ENCODE results near the gene GPR35. TPM values are rescaled to one million over a fixed set of nuclear protein-coding genes. Genes with fewer than 3 reads are reported as not detected.

Gene GPR35
- total RNA-seq, 2 experiments from 2014 or later, result 2.5 to 2.6 TPM

DNA sequence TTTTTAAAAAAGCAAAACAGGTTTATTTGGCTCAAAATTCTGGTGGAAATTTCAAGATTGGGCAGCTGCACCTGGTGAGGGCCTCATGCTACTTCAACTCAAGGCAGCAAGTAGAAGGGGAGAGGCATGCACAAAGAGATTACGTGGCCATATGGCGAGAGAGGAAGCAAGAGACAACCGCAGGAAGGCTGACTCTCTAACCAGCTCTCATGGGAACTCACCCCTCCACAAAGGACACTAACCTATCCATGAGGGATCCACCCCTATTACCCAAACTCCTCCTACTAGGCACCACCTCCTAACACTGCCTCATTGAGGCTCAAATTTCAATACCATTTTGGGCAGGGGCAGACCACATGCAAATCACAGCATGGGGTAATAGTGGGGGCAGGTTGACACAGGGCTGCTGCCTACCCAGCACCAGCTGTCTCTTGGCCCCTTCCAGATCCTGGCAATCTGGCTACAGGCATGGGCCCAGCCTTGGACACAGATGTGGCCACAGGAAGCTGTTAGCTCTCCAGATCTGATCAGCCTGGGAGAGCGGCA is 40.7 kb upstream of the GPR35 start:
- DNase-seq, result no peak
- Mint-ChIP-seq H3K4me1 (ENCODE audit: low read depth) (peaks cover 54% of the 10 kb centered on the region), H3K27ac (no peak overlapping the region), H3K9me3 (peaks cover 2% of the 10 kb centered on the region), H3K36me3 (ENCODE audit: low read depth) (peaks cover 10% of the 10 kb centered on the region), H3K27me3 (ENCODE audit: low read depth) (no peaks in the 10 kb centered on the region), H3K4me3 (peak overlapping the region; percentile 92)
- intact Hi-C loops (cut with micrococcal nuclease), result no loop called here
- CTCF ChIA-PET, result interaction anchor here (0.5 to 2.5 kb wide), 3 partner anchors 15 to 71 kb away, joined by 4 to 11 read pairs (median 5); no protein-coding TSS in a partner anchor

DNA sequence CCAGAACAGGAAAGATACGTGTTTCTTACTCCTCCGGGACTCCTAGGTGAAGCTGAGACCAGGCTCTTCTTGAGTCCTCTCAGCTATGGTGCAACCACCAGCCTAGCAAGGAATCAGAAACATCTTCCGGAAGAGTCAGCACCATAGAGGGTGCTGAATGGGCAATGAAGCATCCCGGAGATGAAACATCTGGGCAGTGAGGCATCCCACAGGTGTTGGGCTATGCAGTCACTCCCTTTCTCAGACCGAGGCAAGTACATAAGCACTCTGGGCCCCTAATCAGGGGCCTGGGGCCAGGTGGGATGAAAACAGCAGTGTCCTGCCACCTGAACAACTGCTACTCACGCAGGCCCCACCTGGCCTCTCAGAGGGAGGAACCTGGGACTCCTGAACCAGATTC is 40.2 kb upstream of the GPR35 start:
- H3K36me3 Mint-ChIP-seq (ENCODE audit: low read depth), result peaks cover 10% of the 10 kb centered on the region
- no peak for DNase-seq
- peaks cover 48% of the 10 kb centered on the region for H3K4me1 Mint-ChIP-seq (ENCODE audit: low read depth)
- CTCF ChIA-PET, result interaction anchor here (0.5 to 2.5 kb wide), 4 partner anchors 16 to 564 kb away, joined by 3 to 11 read pairs (median 4); partner anchors contain the start of gene PASK
- H3K27ac Mint-ChIP-seq, result no peak overlapping the region
- H3K4me3 Mint-ChIP-seq, result peak overlapping the region; percentile 92
- intact Hi-C loops (cut with micrococcal nuclease), result no loop called here
- H3K27me3 Mint-ChIP-seq (ENCODE audit: low read depth), result no peaks in the 10 kb centered on the region
- H3K9me3 Mint-ChIP-seq, result peaks cover 2% of the 10 kb centered on the region

GRCh38 chr2:240585681-240586197 is 39.5 kb upstream of the GPR35 start:
- peaks cover 2% of the 10 kb centered on the region for H3K9me3 Mint-ChIP-seq
- H3K4me3 Mint-ChIP-seq, result peak overlapping the region; percentile 92
- no peaks in the 10 kb centered on the region for H3K27me3 Mint-ChIP-seq (ENCODE audit: low read depth)
- peak overlapping the region; percentile 86 for H3K27ac Mint-ChIP-seq
- peaks cover 10% of the 10 kb centered on the region for H3K36me3 Mint-ChIP-seq (ENCODE audit: low read depth)
- CTCF ChIA-PET, result interaction anchor here (1.0 to 2.5 kb wide), 7 partner anchors 17 to 72 kb away, joined by 3 to 24 read pairs (median 5); partner anchors contain the start of gene RNPEPL1
- intact Hi-C loops (cut with micrococcal nuclease), result loop anchor here (1.0 to 2.0 kb wide), 5 partner anchors 19 to 730 kb away; partner anchors contain the start of genes HDLBP and SEPTIN2
- DNase-seq, result no peak
- H3K4me1 Mint-ChIP-seq (ENCODE audit: low read depth), result peaks cover 47% of the 10 kb centered on the region

DNA sequence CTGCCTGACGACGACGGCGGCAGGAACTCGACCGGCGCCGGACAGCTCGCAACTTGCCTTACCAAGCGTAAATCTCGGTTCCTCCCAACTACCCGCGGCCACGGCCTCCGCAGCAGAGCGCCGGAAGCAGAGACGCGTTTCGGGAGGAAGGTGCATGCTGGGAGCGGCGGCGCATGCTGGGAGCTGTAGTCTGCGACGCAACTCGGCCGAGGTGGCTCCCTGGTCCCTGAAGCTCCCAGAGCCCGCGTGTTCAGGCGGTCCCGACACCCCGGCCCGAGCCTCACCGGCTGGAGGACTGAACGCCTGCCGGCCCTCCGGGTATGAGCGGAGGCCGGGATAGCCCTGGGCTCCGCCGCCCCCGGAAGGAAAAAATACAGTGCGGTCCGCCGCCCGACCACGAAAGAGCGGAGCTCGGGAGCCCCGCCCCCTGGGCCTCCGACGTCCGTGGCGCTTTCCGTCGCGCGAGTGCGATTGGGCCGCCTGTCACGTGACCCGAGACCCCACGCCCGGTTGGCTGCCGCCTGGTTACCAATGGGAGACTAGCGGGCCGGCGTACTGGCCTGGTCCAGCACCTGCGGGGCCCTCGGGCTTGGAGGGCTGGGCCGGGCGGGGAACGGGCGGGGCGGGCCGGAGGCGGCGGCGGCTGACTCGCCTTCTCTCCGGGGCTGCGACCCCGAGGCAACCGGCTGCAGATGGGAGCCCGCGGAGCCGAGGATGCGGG is 38.9 kb upstream of the GPR35 start, which contains the start of gene CAPN10:
TSS of gene CAPN10 (plus strand) at position 537 of the 721 bp plus-strand sequence. CDS start at position 715, 178 bp downstream.
- Mint-ChIP-seq H3K4me3 (peak within 1 kb of the TSS; percentile 92), H3K9me3 (peaks cover 1% of the 10 kb centered on the region), H3K27me3 (ENCODE audit: low read depth) (no peaks in the 10 kb centered on the region), H3K36me3 (ENCODE audit: low read depth) (peaks cover 7% of the 10 kb centered on the region), H3K4me1 (ENCODE audit: low read depth) (peaks cover 44% of the 10 kb centered on the region), H3K27ac (peak within 1 kb of the TSS; percentile 86)
- intact Hi-C loops (cut with micrococcal nuclease), result loop anchor here (1.0 to 2.0 kb wide), 5 partner anchors 20 to 729 kb away; partner anchors contain the start of genes HDLBP and SEPTIN2
- DNase-seq, result peak; percentile 97
- CTCF ChIA-PET, result interaction anchor here (1.0 to 2.8 kb wide), 7 partner anchors 18 to 73 kb away, joined by 3 to 24 read pairs (median 6); partner anchors contain the start of gene RNPEPL1

- Mint-ChIP-seq H3K4me3 (peak overlapping the region; percentile 85), H3K27ac (peak overlapping the region; percentile 62), H3K27me3 (ENCODE audit: low read depth) (no peaks in the 10 kb centered on the region), H3K4me1 (ENCODE audit: low read depth) (peaks cover 39% of the 10 kb centered on the region), H3K36me3 (ENCODE audit: low read depth) (peaks cover 6% of the 10 kb centered on the region), H3K9me3 (no peaks in the 10 kb centered on the region)
- intact Hi-C loops (cut with micrococcal nuclease), result loop anchor here (1.0 to 2.0 kb wide), 5 partner anchors 21 to 728 kb away; partner anchors contain the start of genes HDLBP and SEPTIN2
- peak; percentile 54 for DNase-seq
- CTCF ChIA-PET, result interaction anchor here (1.0 to 2.8 kb wide), 6 partner anchors 18 to 73 kb away, joined by 3 to 24 read pairs (median 6); partner anchors contain the start of gene RNPEPL1
These were observed 38.1 kb upstream of the GPR35 start for GRCh38 chr2:240586919-240587800.

DNA sequence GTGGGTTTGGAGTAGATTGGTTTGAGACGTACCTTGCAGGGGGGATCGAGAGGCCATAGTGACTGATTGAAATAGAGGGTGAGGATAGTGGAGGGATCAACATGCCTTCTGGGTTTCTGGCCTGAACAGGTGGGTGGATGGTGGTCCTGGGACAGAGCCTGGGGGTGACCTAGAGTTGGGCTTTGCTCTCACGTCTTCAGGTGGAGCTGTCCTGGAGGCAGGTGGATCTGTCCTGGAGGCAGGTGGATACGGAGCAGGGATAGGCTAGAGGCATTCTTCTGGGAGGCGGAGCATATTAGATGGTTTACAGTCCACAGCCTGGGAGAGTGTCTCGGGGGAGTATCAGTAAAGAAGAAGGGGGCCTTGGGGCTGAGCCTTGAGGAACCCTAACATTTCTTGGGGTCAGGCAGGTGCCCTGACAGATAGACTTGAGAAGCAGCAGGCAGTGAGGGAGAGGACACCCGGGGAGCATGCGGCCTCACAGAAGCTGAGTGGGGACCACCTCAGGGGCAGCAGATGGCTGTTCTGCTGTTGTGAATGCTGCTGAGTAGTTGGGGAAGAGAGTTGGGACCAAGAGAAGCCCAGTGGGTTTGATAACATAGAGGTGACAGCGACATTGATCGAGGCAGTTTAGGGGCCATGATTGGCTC is 37.1 kb upstream of the GPR35 start:
- Mint-ChIP-seq H3K4me3 (peak overlapping the region; percentile 85), H3K27ac (no peak overlapping the region), H3K36me3 (ENCODE audit: low read depth) (peaks cover 6% of the 10 kb centered on the region), H3K9me3 (no peaks in the 10 kb centered on the region), H3K27me3 (ENCODE audit: low read depth) (no peaks in the 10 kb centered on the region), H3K4me1 (ENCODE audit: low read depth) (peaks cover 38% of the 10 kb centered on the region)
- CTCF ChIA-PET, result interaction anchor here (2.3 to 2.8 kb wide), 2 partner anchors 22 to 74 kb away, joined by 15 to 24 read pairs; no protein-coding TSS in a partner anchor
- intact Hi-C loops (cut with micrococcal nuclease), result no loop called here
- no peak for DNase-seq

DNA sequence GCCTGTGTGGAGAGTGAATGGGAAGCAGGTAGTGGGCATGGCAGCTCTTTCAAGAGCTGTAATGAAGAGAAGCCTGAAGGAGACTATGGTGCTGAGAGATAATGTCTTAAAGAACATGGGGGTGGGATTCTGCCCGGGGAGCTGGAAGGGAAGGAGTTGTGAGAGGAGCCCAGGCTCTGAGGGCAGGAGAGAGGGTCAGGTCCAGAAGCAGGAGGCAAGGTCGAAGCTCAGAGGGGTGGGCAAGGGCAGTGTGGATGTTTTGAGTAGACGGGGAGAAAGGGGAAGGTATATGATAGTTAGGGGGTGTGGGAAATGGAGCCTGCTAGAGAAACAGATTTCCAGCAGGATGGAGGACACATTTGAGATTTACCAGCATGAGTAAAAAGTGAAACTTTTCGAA is 36.6 kb upstream of the GPR35 start:
- intact Hi-C loops (cut with micrococcal nuclease), result no loop called here
- CTCF ChIA-PET, result interaction anchor here (0.6 to 2.8 kb wide), 2 partner anchors 45 to 74 kb away, joined by 3 to 15 read pairs; no protein-coding TSS in a partner anchor
- no peaks in the 10 kb centered on the region for H3K9me3 Mint-ChIP-seq
- no peaks in the 10 kb centered on the region for H3K27me3 Mint-ChIP-seq (ENCODE audit: low read depth)
- DNase-seq, result no peak
- no peak overlapping the region for H3K4me3 Mint-ChIP-seq
- peaks cover 37% of the 10 kb centered on the region for H3K4me1 Mint-ChIP-seq (ENCODE audit: low read depth)
- no peak overlapping the region for H3K27ac Mint-ChIP-seq
- H3K36me3 Mint-ChIP-seq (ENCODE audit: low read depth), result peaks cover 6% of the 10 kb centered on the region

DNA sequence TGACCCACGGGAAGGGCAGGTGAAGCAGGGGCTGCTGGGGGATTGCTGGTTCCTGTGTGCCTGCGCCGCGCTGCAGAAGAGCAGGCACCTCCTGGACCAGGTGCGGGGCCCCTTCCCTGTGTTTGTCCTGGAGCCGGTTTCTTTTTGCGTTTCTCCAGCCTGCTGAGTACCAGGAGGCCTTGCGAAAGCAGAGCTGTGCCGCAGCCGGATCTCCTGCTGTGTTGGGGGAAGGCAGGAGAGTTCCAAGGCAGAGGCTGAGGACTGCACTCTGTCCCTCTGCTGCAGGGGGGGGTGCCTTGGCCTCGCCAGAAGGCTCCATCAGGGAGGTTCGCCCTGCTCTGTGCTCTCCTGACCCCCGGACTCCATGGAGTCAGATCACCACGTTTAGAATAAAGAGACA is 35.9 kb upstream of the GPR35 start:
- Mint-ChIP-seq H3K36me3 (ENCODE audit: low read depth) (peaks cover 6% of the 10 kb centered on the region), H3K27me3 (ENCODE audit: low read depth) (no peaks in the 10 kb centered on the region), H3K9me3 (no peaks in the 10 kb centered on the region), H3K4me1 (ENCODE audit: low read depth) (peaks cover 34% of the 10 kb centered on the region), H3K4me3 (no peak overlapping the region), H3K27ac (no peak overlapping the region)
- CTCF ChIA-PET, result interaction anchor here (2.8 kb wide), 1 partner anchor 75 kb away, joined by 15 read pairs; no protein-coding TSS in a partner anchor
- no peak for DNase-seq
- intact Hi-C loops (cut with micrococcal nuclease), result no loop called here

DNA sequence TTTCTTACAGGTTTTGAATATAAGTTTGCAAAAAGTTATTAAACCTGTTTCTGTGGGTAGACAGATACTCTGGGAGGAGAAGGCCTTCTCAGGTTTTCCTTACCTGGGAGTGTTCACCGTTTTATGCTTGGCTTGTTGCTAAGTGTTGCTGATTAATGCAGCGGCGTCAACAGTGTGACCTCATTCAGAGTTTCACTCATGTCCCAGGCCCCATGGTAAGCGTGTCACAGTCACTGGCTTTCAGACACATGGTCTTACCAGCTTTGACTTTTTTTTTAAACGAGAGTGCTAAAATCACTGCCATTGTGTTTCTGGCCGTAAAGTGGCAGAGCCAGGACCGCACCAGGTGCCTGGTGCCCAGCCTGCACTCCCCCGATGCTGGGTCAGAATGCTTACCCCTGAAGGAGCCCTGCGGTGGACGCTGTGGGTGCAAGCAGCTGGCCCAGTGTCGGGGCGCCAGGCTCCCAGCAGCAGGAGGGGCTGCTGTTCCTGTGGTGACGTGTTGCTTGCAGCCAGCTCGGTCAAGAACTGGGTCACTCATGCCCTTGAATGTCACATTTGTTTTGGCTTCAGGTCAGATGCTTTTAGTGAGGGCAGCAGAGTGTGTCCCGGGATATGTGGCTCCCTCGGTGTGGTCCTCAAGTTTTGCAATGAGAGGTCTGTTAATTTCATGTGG is 35.3 kb upstream of the GPR35 start:
- H3K27ac Mint-ChIP-seq, result no peak overlapping the region
- H3K36me3 Mint-ChIP-seq (ENCODE audit: low read depth), result peaks cover 6% of the 10 kb centered on the region
- intact Hi-C loops (cut with micrococcal nuclease), result no loop called here
- DNase-seq, result no peak
- H3K4me3 Mint-ChIP-seq, result no peak overlapping the region
- peaks cover 28% of the 10 kb centered on the region for H3K4me1 Mint-ChIP-seq (ENCODE audit: low read depth)
- CTCF ChIA-PET, result no interaction called here
- no peaks in the 10 kb centered on the region for H3K27me3 Mint-ChIP-seq (ENCODE audit: low read depth)
- no peaks in the 10 kb centered on the region for H3K9me3 Mint-ChIP-seq

- CTCF ChIA-PET, result interaction anchor here (1.3 kb wide), 1 partner anchor 77 kb away, joined by 5 read pairs; no protein-coding TSS in a partner anchor
These were observed 34.6 kb upstream of the GPR35 start for GRCh38 chr2:240590681-240591111.

More at GRCh38 chr2:240590681-240591111, 34.6 kb upstream of the GPR35 start:
- Mint-ChIP-seq H3K27ac (no peak overlapping the region), H3K36me3 (ENCODE audit: low read depth) (peaks cover 6% of the 10 kb centered on the region), H3K4me1 (ENCODE audit: low read depth) (peaks cover 25% of the 10 kb centered on the region), H3K27me3 (ENCODE audit: low read depth) (no peaks in the 10 kb centered on the region), H3K4me3 (no peak overlapping the region), H3K9me3 (no peaks in the 10 kb centered on the region)
- intact Hi-C loops (cut with micrococcal nuclease), result no loop called here
- DNase-seq, result peak; percentile 1

Data from activated naive CD4-positive, alpha-beta T cell treated with anti-CD3 and anti-CD28 coated beads for 36 hours (primary cell).